T follicular helper cell (primary cell): Measurements from ENCODE around the gene PIP5KL1.

ENCODE experiments used
- DNase-seq: peaks from one replicate; pipeline ENCODE4 v3.0.0-alpha.2; 2020; ENCODE audit warnings: low read depth

The PIP5KL1 gene

DNA sequence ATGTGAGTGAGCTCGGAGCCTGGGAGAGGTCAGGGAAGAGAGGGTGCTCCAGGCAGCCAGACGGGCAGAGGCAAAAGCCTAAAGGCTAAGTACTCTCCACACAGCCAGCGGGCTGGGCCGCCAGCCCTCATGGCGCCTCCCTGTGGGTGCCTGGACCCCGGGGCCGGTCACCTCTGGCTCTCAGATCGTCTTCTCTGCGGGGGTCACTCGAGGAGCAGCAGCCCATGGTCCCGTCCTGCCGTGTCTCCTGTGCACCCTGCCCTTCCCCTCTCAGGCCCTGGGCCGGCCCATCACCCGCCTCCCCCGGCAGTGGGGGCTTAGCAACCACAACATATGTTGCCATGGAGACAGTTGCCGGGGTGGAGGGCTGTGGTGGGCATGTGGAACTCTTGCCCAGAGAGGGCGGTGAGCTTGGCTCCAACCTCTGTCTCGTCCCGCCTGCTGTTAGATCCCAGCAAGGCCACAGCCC, 57.3 kb downstream of the PIP5KL1 start:
- DNase-seq = no peak

DNA sequence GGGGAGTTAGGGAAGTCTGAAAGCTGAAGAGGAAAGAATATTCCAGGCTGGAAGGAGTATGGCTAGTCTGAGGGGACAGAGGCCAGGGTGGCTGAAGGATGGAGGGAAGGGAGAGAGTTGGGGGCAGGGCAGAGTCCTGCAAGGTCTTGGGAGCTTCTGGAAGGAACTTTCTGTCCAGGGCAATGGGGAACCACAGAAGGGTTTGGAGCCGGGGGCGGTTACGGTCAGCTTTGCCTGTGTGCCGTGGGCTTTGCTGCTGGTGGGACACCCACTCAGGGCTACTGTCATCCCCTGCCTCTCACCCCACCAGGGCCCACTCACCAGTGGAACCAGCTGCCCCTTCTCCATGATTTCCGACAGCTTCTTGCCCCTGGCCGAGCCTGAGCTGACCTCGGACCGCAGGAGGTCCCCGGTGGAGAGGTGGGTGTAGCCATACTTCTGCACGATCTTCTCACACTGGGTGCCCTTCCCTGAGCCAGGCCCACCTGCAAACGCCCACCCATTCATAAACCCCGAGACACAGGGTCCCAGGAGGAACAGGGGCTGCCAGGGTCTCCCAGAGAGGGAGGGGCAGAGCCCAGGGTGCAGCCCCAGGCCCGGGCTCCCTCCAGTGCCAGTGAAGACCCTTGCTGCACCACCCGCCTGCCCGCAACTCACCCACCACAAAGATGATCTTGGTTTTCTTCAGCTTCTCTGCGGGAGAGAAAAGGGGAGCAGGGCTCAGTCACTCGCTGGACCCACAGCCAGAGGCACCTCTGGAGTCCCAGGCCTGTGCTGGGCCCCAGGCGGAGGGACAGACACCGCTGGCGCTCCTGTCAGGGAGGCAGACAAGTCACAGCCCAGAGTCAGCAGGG, 58.0 kb downstream of the PIP5KL1 start:
- no peak for DNase-seq

DNA sequence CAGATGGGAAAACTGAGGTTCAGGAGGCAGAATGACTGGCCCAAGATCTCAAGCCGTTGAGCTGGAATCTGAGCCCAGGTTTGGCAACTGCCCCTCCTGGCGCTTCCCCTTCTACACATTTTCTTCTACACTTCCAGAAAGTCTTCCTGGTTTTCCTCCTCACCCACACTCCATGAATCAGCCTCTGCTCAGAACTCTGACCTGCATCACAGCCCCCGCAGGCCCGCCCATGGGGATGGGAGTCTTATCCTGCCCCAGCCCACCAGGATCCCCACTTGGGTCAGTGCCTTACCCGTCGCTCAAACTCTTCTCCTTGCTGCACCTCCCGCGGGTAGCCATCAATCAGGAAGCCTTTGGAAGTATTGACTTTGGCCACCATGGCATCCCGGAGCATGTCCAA, 59.0 kb downstream of the PIP5KL1 start:
- DNase-seq = no peak

DNA sequence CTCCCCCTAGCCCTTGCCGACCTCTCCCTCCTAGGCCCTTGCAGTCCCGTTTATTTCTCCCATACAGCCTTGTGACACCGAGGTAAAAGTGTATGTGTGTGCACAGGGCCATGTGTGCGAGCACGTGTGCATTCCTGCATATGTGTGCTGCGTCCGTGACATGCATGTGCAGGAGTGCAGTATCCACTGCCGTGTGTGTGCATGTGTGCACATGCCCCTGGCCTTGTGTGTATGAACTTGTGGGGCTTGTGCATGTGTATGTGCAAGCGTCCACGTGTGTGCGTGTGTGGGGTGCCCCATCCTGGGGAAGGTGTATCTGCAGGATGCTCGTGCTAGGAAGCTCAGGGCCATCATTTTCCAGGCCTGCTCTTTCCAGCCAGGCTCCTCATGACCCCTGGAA, 59.7 kb downstream of the PIP5KL1 start:
- no peak for DNase-seq
